Panc1 (cell line): ENCODE data around the gene MYLK2.

Experiments used
- CTCF ChIP-seq: fragments of 450-650 bp; IDR thresholded peaks from 2 replicates; pipeline ENCODE4 v1.5.1; 2017; ENCODE audit warnings: mild to moderate bottlenecking
- POLR2AphosphoS5 ChIP-seq: IDR thresholded peaks from 2 replicates; pipeline ENCODE4 v1.6.1; 2012; ENCODE audit warnings: mild to moderate bottlenecking, low read depth, low read length, moderate library complexity
- REST ChIP-seq, 2 experiments: IDR thresholded peaks; 2 replicates each; pipeline ENCODE4 v1.6.1; 2011 to 2012; ENCODE audit warnings: low read depth in 2 of 2, control low read depth in 1 of 2, low read length in 1 of 2, mild to moderate bottlenecking in 1 of 2, moderate library complexity in 1 of 2; ENCODE audit not compliant: insufficient read depth in 1 of 2

DNA sequence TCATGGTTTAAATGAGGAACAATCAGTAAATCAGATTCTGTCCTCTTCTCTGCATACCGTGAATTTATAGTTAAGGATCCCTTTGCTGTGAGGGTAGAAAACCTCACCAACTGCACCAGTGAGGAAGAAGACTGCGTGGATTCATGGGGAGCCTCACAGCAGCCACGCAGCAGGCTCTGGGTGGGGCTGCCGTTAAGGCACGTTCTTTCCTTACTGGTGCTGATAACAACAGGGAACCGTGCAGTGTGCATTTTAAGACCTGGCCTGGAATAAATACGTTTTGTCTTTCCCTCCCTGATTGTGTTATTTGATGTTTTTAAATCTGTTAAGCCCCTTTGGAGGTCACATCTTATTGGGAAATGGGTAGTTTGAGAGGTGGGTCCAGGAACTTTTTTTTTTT lies 17.6 kb upstream of the MYLK2 start:
- TF ChIP-seq CTCF (no peak), POLR2AphosphoS5 (no peak), REST (IDR thresholded peaks at IDR 0.05; ENCODE audit: insufficient read depth in 1 of 2, low read depth in 2 of 2, low read length in 1 of 2) (no peak)
